AG09309 (cell line): ENCODE results near the gene CCNB1IP1.
"Not testable (repeated sequence)": the region's sequence is repeated elsewhere in the genome, so short reads cannot be mapped to it uniquely, and the experiment has no call there.

Experiments
- DNase-seq: peaks from one replicate; pipeline ENCODE4 v3.0.0-alpha.2; 2010; ENCODE audit warnings: low read depth
- H3K4me3 ChIP-seq: 2 replicates; pipeline ENCODE4 v1.5.1; 2011; ENCODE audit warnings: mild to moderate bottlenecking, low read depth, low read length, moderate library complexity; ENCODE audit not compliant: control insufficient read depth
- CTCF ChIP-seq: IDR thresholded peaks from 2 replicates; pipeline ENCODE4 v1.5.1; 2011; ENCODE audit warnings: mild to moderate bottlenecking, low read depth, low read length, inconsistent platforms; ENCODE audit not compliant: insufficient read depth, control insufficient read depth; ENCODE audit errors: missing control alignments

Gene CCNB1IP1

GRCh38 chr14:20376071-20376588, 43.1 kb upstream of the CCNB1IP1 start:
- DNase-seq, result no peak
- no peak overlapping the region for H3K4me3 ChIP-seq

GRCh38 chr14:20375471-20375870, 42.4 kb upstream of the CCNB1IP1 start:
- no peak for TF ChIP-seq CTCF
- no peak for DNase-seq
- H3K4me3 ChIP-seq, result no peak overlapping the region

More at GRCh38 chr14:20376071-20376588, 43.1 kb upstream of the CCNB1IP1 start:
- no peak for TF ChIP-seq CTCF

DNA sequence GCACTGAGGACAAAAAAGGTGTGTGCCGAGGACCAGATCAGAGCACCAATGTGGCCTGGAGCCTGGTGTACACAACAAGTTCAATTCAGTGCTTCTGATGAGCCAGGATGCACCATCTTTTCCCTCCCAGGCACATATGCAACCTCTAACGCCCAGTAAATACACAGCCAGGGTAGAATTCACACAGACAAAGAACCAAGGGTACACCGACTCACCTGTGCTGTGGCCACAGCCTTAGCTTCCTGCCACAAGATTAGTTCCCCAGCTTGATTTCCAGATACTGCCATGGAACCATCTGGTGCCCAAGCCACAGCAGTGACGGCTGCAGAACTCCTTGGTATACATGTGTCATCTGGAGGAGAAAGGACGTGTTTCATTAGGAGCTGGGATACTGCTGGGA, 39.7 kb upstream of the CCNB1IP1 start:
- H3K4me3 ChIP-seq, result no peak overlapping the region
- no peak for TF ChIP-seq CTCF

GRCh38 chr14:20365928-20366327, 32.8 kb upstream of the CCNB1IP1 start:
- H3K4me3 ChIP-seq, result no peak overlapping the region
- TF ChIP-seq CTCF, result no peak
- no peak for DNase-seq

More for the DNA sequence above, 39.7 kb upstream of the CCNB1IP1 start:
- no peak for DNase-seq

DNA sequence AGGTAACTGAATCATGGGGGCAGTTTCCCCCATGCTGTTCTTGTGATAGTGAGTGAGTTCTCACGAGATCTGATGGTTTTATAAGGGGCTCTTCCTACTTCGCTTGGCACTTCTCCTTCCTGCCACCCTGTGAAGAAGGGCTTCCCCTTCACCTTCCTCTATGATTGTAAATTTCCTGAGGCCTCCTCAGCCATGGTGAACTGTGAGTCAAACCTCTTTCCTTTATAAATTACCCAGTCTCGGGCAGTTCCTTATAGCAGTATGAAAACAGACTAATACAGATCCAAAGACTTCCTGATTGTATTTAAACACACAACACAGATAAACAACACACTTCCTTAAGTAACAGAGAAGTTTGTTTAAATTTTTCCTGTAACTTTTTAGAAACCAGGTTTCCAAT, 25.4 kb upstream of the CCNB1IP1 start:
- H3K4me3 ChIP-seq, DNase-seq: not testable (repeated sequence)

- no peak for DNase-seq
- no peak for TF ChIP-seq CTCF
Measured at GRCh38 chr14:20356422-20356821, 23.3 kb upstream of the CCNB1IP1 start.

GRCh38 chr14:20350860-20351259, 17.8 kb upstream of the CCNB1IP1 start:
- no peak overlapping the region for H3K4me3 ChIP-seq
- DNase-seq, result no peak
- peak; percentile 28 for TF ChIP-seq CTCF

More at GRCh38 chr14:20356422-20356821, 23.3 kb upstream of the CCNB1IP1 start:
- no peak overlapping the region for H3K4me3 ChIP-seq
